HepG2 (cell line): ENCODE results near the gene MYH9. TPM values are rescaled to one million over a fixed set of nuclear protein-coding genes. Genes with fewer than 3 reads are reported as not detected.
A peak's percentile ranks its signal among the peaks of the same experiment; 100 is the strongest.

Experiments
- ATAC-seq: fragments of 200-7000 bp; cut with Tn5 transposase; 3 replicates; pipeline ENCODE4 v1.9.1; 2020; ENCODE audit warnings: mild to moderate bottlenecking, moderate library complexity
- BruUV-seq: library from RNA; stranded (reverse); fragments of 400-500 nt; replicated peaks from 2 replicates; lab custom pipeline; 2021; lab: Mats Ljungman, UMichigan
- CTCF ChIA-PET: fragments of 300-600 bp; formaldehyde crosslinking; extraction: SDS; loops from one replicate; lab custom pipeline; 2021; ENCODE audit warnings: low total read pairs, inconsistent platforms, low intra/inter-chr PET ratio; lab: Yijun Ruan, JAX
- POLR2A ChIA-PET: fragments of 350-600 bp; sonication (Branson Sonifier 250); formaldehyde crosslinking; loops from one replicate; lab custom pipeline; 2020; ENCODE audit warnings: antibody characterized with exemption, inconsistent platforms; lab: Yijun Ruan, JAX
- DNase-seq: peaks from one replicate; pipeline ENCODE4 v3.0.0-alpha.2; 2015; ENCODE audit warnings: low spot score
- FAIRE-seq: peaks from 3 replicates; lab custom pipeline; 2011; peaks lifted over from hg19 to GRCh38; lab: Jason Lieb, UNC
- H2AFZ ChIP-seq: one replicate; pipeline ENCODE4 v1.6.1; 2011; ENCODE audit warnings: low read length, inconsistent platforms
- H3K27ac ChIP-seq: fragments of 300-600 bp; 3 replicates; pipeline ENCODE4 v1.8.0; 2011; ENCODE audit warnings: mixed run types, mild to moderate bottlenecking, mixed read lengths, low read length, inconsistent platforms; ENCODE audit not compliant: insufficient read depth; ENCODE audit errors: extremely low read length
- H3K27me3 ChIP-seq, 2 experiments: fragments of 200-600 bp in 1 of 2; 2 replicates in 1 of 2; 3 replicates in 1 of 2; pipeline versions ENCODE4 v1.6.0 to v1.8.0; 2011; ENCODE audit warnings: low read length in 2 of 2, mild to moderate bottlenecking in 2 of 2, moderate library complexity in 2 of 2, inconsistent platforms in 1 of 2; ENCODE audit not compliant: insufficient read depth in 2 of 2, control insufficient read depth in 1 of 2
- H3K36me3 ChIP-seq, 2 experiments: fragments of 200-600 bp in 1 of 2; replicated peaks in 1 of 2; 2 replicates in 1 of 2; 3 replicates in 1 of 2; pipeline versions ENCODE4 v1.5.1 to v1.8.0; 2011; ENCODE audit warnings: low read length in 2 of 2, inconsistent platforms in 1 of 2; ENCODE audit not compliant: insufficient read depth in 2 of 2, control insufficient read depth in 1 of 2
- H3K4me1 ChIP-seq: 2 replicates; pipeline ENCODE4 v1.5.1; 2012; ENCODE audit warnings: low read length, inconsistent platforms; ENCODE audit not compliant: insufficient read depth
- H3K4me2 ChIP-seq: 2 replicates; pipeline ENCODE4 v1.6.0; 2011; ENCODE audit warnings: low read depth, low read length, inconsistent platforms
- H3K4me3 ChIP-seq, 3 experiments: fragments of 200-600 bp in 1 of 3; sonication (generic), shearing (Covaris generic) in 1 of 3; replicated peaks in 1 of 3; 2 replicates each; pipeline ENCODE4 v1.5.1; 2011 to 2016; ENCODE audit warnings: low read length in 3 of 3, inconsistent platforms in 2 of 3, low read depth in 2 of 3, mild to moderate bottlenecking in 2 of 3, control low read depth in 1 of 3, mixed read lengths in 1 of 3; ENCODE audit not compliant: insufficient read depth in 1 of 3
- H3K79me2 ChIP-seq: one replicate; pipeline ENCODE4 v1.6.1; 2011; ENCODE audit warnings: low read length, inconsistent platforms; ENCODE audit not compliant: insufficient read depth
- H3K9ac ChIP-seq: 2 replicates; pipeline ENCODE4 v1.6.0; 2011; ENCODE audit warnings: mild to moderate bottlenecking, low read depth, low read length, inconsistent platforms; ENCODE audit not compliant: insufficient read depth
- H3K9me3 ChIP-seq: 2 replicates; pipeline ENCODE4 v1.5.1; 2012; ENCODE audit warnings: mild to moderate bottlenecking, low read length
- H4K20me1 ChIP-seq: 2 replicates; pipeline ENCODE4 v1.6.0; 2011; ENCODE audit warnings: inconsistent platforms, mild to moderate bottlenecking, low read length, moderate library complexity; ENCODE audit not compliant: insufficient read depth
- ARNTL ChIP-seq: sonication (generic); formaldehyde crosslinking; IDR thresholded peaks from 2 replicates; pipeline ENCODE4 v1.4.0; 2020; ENCODE audit warnings: mild to moderate bottlenecking, missing genetic modification reagents
- HDAC6 ChIP-seq: fragments of 200-600 bp; sonication (generic); IDR thresholded peaks from 2 replicates; pipeline ENCODE4 v1.7.0; 2017; ENCODE audit warnings: mild to moderate bottlenecking, antibody characterized with exemption, low read length, low read depth
- LCORL ChIP-seq, 2 experiments: fragments of 450-650 bp in 1 of 2; sonication (generic) in 1 of 2; formaldehyde crosslinking in 1 of 2; IDR thresholded peaks; 2 replicates each; pipeline versions ENCODE4 v1.5.0 to v1.6.1; 2017 to 2020; ENCODE audit warnings: antibody characterized with exemption in 1 of 2, missing genetic modification reagents in 1 of 2
- MATR3 ChIP-seq: sonication (generic); formaldehyde crosslinking; IDR thresholded peaks from 2 replicates; pipeline ENCODE4 v1.4.0; 2020; ENCODE audit warnings: missing genetic modification reagents
- MTF1 ChIP-seq: sonication (generic); formaldehyde crosslinking; IDR thresholded peaks from 2 replicates; pipeline ENCODE4 v1.5.0; 2020; ENCODE audit warnings: missing genetic modification reagents
- MYNN ChIP-seq: sonication (generic); formaldehyde crosslinking; IDR thresholded peaks from 2 replicates; pipeline ENCODE4 v1.4.0; 2020; ENCODE audit warnings: mild to moderate bottlenecking, low read depth, missing genetic modification reagents
- NFE2L2 ChIP-seq: fragments of 150-350 bp; IDR thresholded peaks from 2 replicates; pipeline ENCODE4 v1.6.1; 2014; ENCODE audit warnings: low read length
- PPARG ChIP-seq: conservative IDR thresholded peaks from 2 replicates; pipeline ENCODE4 v1.6.1; 2016; ENCODE audit warnings: missing biosample characterization, missing genetic modification reagents
- SALL2 ChIP-seq: sonication (generic); formaldehyde crosslinking; IDR thresholded peaks from 2 replicates; pipeline ENCODE4 v1.8.1; 2023; ENCODE audit warnings: mild to moderate bottlenecking, missing genetic modification reagents, inconsistent platforms
- SAP130 ChIP-seq: IDR thresholded peaks from 2 replicates; pipeline ENCODE4 v1.6.1; 2016; ENCODE audit warnings: low read depth
- SMC3 ChIP-seq: IDR thresholded peaks from 2 replicates; pipeline ENCODE4 v1.6.1; 2011; ENCODE audit warnings: low read length, improper control_type of control experiment
- SOX13 ChIP-seq, 3 experiments: fragments of 450-650 bp in 1 of 3; sonication (generic) in 1 of 3; formaldehyde crosslinking in 1 of 3; IDR thresholded peaks in 2 of 3; conservative IDR thresholded peaks in 1 of 3; 2 replicates each; pipeline versions ENCODE4 v1.5.0 to v1.6.1; 2016 to 2020; ENCODE audit warnings: antibody characterized with exemption in 1 of 3, mild to moderate bottlenecking in 1 of 3, missing compliant biosample characterization in 1 of 3, missing genetic modification reagents in 1 of 3, moderate library complexity in 1 of 3
- SP5 ChIP-seq: IDR thresholded peaks from 2 replicates; pipeline ENCODE4 v1.6.1; 2016; ENCODE audit warnings: low read depth, borderline replicate concordance
- TAF15 ChIP-seq: fragments of 200-400 bp; formaldehyde crosslinking; IDR thresholded peaks from one replicate; pipeline ENCODE4 v1.6.1; 2018; ENCODE audit warnings: mild to moderate bottlenecking, low read depth, low read length; ENCODE audit not compliant: poor library complexity, severe bottlenecking
- ZFP62 ChIP-seq: sonication (generic); formaldehyde crosslinking; IDR thresholded peaks from 2 replicates; pipeline ENCODE4 v1.4.0; 2020; ENCODE audit warnings: missing genetic modification reagents
- ZMYM3 ChIP-seq: sonication (generic); formaldehyde crosslinking; IDR thresholded peaks from 2 replicates; pipeline ENCODE4 v1.5.1; 2020; ENCODE audit warnings: mild to moderate bottlenecking, missing genetic modification reagents
- ZNF121 ChIP-seq: sonication (generic); formaldehyde crosslinking; IDR thresholded peaks from 2 replicates; pipeline ENCODE4 v1.5.0; 2020; ENCODE audit warnings: mild to moderate bottlenecking, missing genetic modification reagents
- ZNF138 ChIP-seq: sonication (generic); formaldehyde crosslinking; IDR thresholded peaks from 2 replicates; pipeline ENCODE4 v1.5.0; 2020; ENCODE audit warnings: mild to moderate bottlenecking, low read depth, missing genetic modification reagents
- ZNF160 ChIP-seq: sonication (generic); formaldehyde crosslinking; IDR thresholded peaks from 2 replicates; pipeline ENCODE4 v1.8.0; 2022; ENCODE audit warnings: mild to moderate bottlenecking, inconsistent platforms, missing genetic modification reagents
- ZNF335 ChIP-seq: sonication (generic); formaldehyde crosslinking; IDR thresholded peaks from 2 replicates; pipeline ENCODE4 v1.4.0; 2020; ENCODE audit warnings: missing genetic modification reagents
- ZNF530 ChIP-seq: sonication (generic); formaldehyde crosslinking; IDR thresholded peaks from 2 replicates; pipeline ENCODE4 v1.5.0; 2020; ENCODE audit warnings: low read depth, mild to moderate bottlenecking, missing genetic modification reagents
- ZNF616 ChIP-seq: sonication (generic); formaldehyde crosslinking; IDR thresholded peaks from 2 replicates; pipeline ENCODE4 v1.5.0; 2020; ENCODE audit warnings: low read depth, mild to moderate bottlenecking, missing genetic modification reagents
- ZNF768 ChIP-seq: sonication (generic); formaldehyde crosslinking; IDR thresholded peaks from 2 replicates; pipeline ENCODE4 v1.4.0; 2020; ENCODE audit warnings: missing genetic modification reagents
- ZSCAN21 ChIP-seq: sonication (generic); formaldehyde crosslinking; IDR thresholded peaks from 2 replicates; pipeline ENCODE4 v1.8.0; 2022; ENCODE audit warnings: mild to moderate bottlenecking, missing genetic modification reagents, moderate library complexity, borderline replicate concordance
- WGBS: methylation state at CpG from one replicate; pipeline ENCODE4 v1.1.6; 2017; ENCODE audit warnings: low lambda C conversion rate; 5-methylcytosine and 5-hydroxymethylcytosine counted together
- in situ Hi-C: cut with HindIII; loops from 2 replicates; pipeline ENCODE4 v1.10.0; 2017; ENCODE audit warnings: low pct_unique_long_range_greater_than_20kb; ENCODE audit not compliant: extremely low pct_ligation_motif_present
- intact Hi-C: fragments of 100-400 bp; cut with micrococcal nuclease; formaldehyde crosslinking; loops from one replicate; pipeline ENCODE4 v1.10.0; 2022; ENCODE audit not compliant: unreplicated experiment
- polyA plus RNA-seq, 8 experiments: library from polyadenylated mRNA; depleted of rRNA in 3 of 8; stranded (reverse) in 7 of 8; unstranded in 1 of 8; fragments of >200 nt; fragmentation: Illumina TruSeq in 4 of 8; extraction: Trizol in 4 of 8; gene quantifications; 2 replicates each; pipeline versions ENCODE4 v1.2.1 to v1.2.3, GENCODE V29; 2011 to 2016; ENCODE audit warnings: low read depth in 4 of 8, missing spikeins in 1 of 8, mixed read lengths in 1 of 8; ENCODE audit not compliant: insufficient read depth in 1 of 8
- total RNA-seq, 5 experiments: library from RNA; depleted of rRNA; stranded (reverse); fragments of >200 nt; fragmentation: Illumina TruSeq; extraction: Trizol; gene quantifications; 2 replicates each; pipeline ENCODE4 v1.2.3, GENCODE V29; 2016; ENCODE audit warnings: low read depth in 1 of 5

The MYH9 gene
- total and polyA plus RNA-seq, 2 of the 13 experiments (the other 11 are each of a cell fraction or from before 2014, with no cell fraction given) = 50.7 to 98.5 TPM

DNA sequence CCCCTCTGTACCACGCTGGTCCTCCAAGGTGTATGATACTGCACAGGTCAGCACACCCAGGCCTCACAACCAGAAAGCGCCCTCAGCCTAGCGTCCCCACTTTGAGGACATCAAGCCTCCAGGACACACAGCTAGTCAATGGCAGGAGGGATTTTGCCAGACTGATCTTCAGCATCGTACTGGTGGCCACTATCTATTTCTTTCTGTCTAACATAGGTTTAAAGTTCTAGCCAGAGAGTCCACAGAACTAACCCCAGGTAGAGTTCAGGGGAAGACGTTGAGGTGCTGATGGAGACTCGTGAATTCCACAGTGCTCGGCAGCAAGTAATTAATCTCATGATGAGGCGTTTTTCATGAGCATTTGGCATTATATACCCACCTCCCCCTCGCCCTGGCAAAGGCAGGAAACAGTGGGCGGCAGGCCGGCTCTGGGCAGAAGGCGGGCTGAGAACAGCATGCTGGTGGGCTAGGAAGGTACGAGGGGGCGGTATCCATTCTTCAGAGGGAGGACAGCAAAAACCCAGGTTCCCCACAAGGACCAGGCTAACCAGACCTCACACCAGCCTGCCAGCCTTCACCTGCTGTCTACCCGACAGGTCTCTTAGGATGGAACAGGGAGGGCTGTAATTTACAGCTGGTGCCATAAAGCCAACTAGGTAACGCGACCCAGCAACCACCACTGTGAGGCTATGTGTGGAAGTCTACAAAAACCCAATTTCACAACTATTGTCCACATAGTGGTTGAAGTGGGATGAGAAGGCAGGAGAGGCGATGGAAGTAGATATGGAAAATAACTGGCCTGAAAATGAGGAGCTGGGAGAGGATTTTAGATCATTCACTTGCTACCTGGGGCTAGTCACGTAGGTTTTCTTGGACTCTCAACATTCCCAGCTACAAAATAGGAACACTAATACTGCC lies 18.5 kb downstream of the MYH9 start (continued):
- no peak for TF ChIP-seq MTF1 (CRISPR knock-in tag)
- TF ChIP-seq ZNF160 (CRISPR knock-in tag) = no peak
- TF ChIP-seq, all 625 proteins: peak for 4

DNA sequence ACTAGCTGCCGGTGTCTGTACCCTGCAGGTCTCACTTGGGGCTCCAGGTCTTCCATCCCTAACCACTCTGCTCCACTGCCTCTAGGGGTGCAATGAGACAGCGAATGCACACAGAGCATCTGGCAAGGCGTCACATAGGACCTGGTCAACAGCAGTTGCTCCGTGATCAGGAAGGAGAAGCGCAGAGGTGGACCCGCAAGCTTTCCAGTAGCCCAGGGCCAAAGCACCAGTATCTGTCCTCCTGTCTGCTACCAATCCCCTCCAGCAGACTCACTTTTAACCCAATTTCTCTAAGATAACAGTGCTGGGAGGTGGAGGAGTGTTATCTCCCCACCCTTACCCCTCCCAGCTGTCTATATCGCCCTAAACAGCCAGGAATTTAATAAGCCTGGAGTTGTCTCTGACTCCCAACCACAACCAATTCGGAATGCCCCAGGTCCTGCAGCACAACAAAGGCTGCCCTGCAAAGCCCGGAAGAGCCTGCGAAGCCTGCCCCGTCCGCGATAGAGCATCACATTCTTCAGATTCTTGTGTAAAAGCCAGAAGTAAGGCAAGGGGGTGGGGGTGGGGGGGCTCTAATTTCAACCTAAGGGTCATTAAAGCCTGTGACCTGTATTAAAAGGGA lies 19.3 kb downstream of the MYH9 start:
- DNase-seq = peak; percentile 72
- Histone ChIP-seq H3K9ac (no peak overlapping the region), H3K4me1 (peaks cover 100% of the 10 kb centered on the region), H3K27ac (peak overlapping the region; percentile 66), H3K4me3 (no peak overlapping the region; a peak in 1 of 6 replicates), H3K36me3 (peaks cover 6 to 13% of the 10 kb centered on the region in 2 experiments; a peak in 4 of 5 replicates), H3K4me2 (peak overlapping the region; percentile 36), H3K79me2 (peaks cover 97% of the 10 kb centered on the region), H4K20me1 (peaks cover 50% of the 10 kb centered on the region), H3K9me3 (no peaks in the 10 kb centered on the region), H2AFZ (no peak overlapping the region), H3K27me3 (no peaks in the 10 kb centered on the region)
- BruUV-seq = no TSS peak
- CTCF ChIA-PET = no interaction called here
- in situ Hi-C loops (no loop called here), intact Hi-C loops (no loop called here)
- POLR2A ChIA-PET = interaction anchor here (2.0 to 9.4 kb wide), 2 partner anchors 15 to 19 kb away, joined by 7 to 97 read pairs; partner anchors contain the start of gene MYH9
- ATAC-seq = peak; percentile 52
- no peak for FAIRE-seq
- WGBS = 43% methylated on average over 11 of the region's 13 CpGs
- TF ChIP-seq HDAC6 (no peak), ZNF138 (CRISPR knock-in tag) (no peak), ZNF616 (CRISPR knock-in tag) (no peak), SP5 (CRISPR knock-in tag) (peak; percentile 10; the same call in 1 of the 2 replicates), MATR3 (CRISPR knock-in tag) (no peak), ZNF335 (no peak), SAP130 (0 out of 2 replicates have a peak, but pooled peaks have one; percentile 16), TAF15 (no peak), NFE2L2 (no peak), ARNTL (CRISPR knock-in tag) (no peak), ZNF121 (CRISPR knock-in tag) (peak; percentile 78), SMC3 (no peak), MYNN (CRISPR knock-in tag) (no peak), ZSCAN21 (CRISPR knock-in tag) (no peak), PPARG (0 out of 2 replicates have a peak, but pooled peaks have one; percentile 33), SALL2 (CRISPR knock-in tag) (no peak), ZNF530 (CRISPR knock-in tag) (no peak), ZFP62 (CRISPR knock-in tag) (no peak), ZMYM3 (CRISPR knock-in tag) (0 out of 2 replicates have a peak, but pooled peaks have one; percentile 49), ZNF768 (CRISPR knock-in tag) (peak; percentile 80), SOX13 (IDR thresholded peaks at IDR 0.05) (no peak), SOX13 (CRISPR knock-in tag; conservative IDR thresholded peaks at IDR 0.05 in 1 of 2, IDR thresholded peaks at IDR 0.05 in 1 of 2) (peak in 1 of 2 experiments; percentile 14; a peak in 1 of 4 replicates), LCORL (IDR thresholded peaks at IDR 0.05) (no peak), LCORL (CRISPR knock-in tag; IDR thresholded peaks at IDR 0.05) (no peak)
